A673 (cell line): ENCODE data around the gene ASTN2. TPM values are rescaled to one million over a fixed set of nuclear protein-coding genes. Genes with fewer than 3 reads are reported as not detected.

ENCODE experiments used
- BruUV-seq: library from RNA; stranded (reverse); fragments of 400-500 nt; replicated peaks from 2 replicates; lab custom pipeline; 2021; lab: Mats Ljungman, UMichigan
- CTCF ChIA-PET: fragments of 300-600 bp; sonication (Branson Sonifier 250); formaldehyde crosslinking; loops from one replicate; lab custom pipeline; 2022; ENCODE audit warnings: antibody characterized with exemption; lab: Charles Lee
- POLR2A ChIA-PET: fragments of 300-600 bp; sonication (Branson Sonifier 250); formaldehyde crosslinking; loops from one replicate; lab custom pipeline; 2022; ENCODE audit warnings: antibody characterized with exemption; ENCODE audit not compliant: low non-redundant PET; lab: Charles Lee
- DNase-seq: peaks from one replicate; pipeline ENCODE4 v3.0.0-alpha.2; 2015; ENCODE audit warnings: low spot score
- H3K27ac ChIP-seq: fragments of 200-600 bp; sonication (generic); 2 replicates; pipeline ENCODE4 v1.5.1; 2016; ENCODE audit warnings: mixed run types, low read depth, mild to moderate bottlenecking, mixed read lengths, antibody characterized with exemption, low read length; ENCODE audit not compliant: poor library complexity, severe bottlenecking
- H3K27me3 ChIP-seq: fragments of 200-600 bp; sonication (generic); replicated peaks from 2 replicates; pipeline ENCODE4 v1.6.1; 2017; ENCODE audit warnings: mixed run types, low read depth, mild to moderate bottlenecking, mixed read lengths, antibody characterized with exemption, low read length; ENCODE audit not compliant: insufficient read depth, poor library complexity
- H3K36me3 ChIP-seq: fragments of 200-600 bp; sonication (generic); 2 replicates; pipeline ENCODE4 v1.6.1; 2016; ENCODE audit warnings: mixed run types, mild to moderate bottlenecking, mixed read lengths, antibody characterized with exemption, low read length; ENCODE audit not compliant: insufficient read depth, poor library complexity, severe bottlenecking
- H3K4me1 ChIP-seq: fragments of 200-600 bp; sonication (generic); 2 replicates; pipeline ENCODE4 v1.6.1; 2017; ENCODE audit warnings: mixed run types, mild to moderate bottlenecking, mixed read lengths, antibody characterized with exemption, low read length; ENCODE audit not compliant: insufficient read depth, poor library complexity, severe bottlenecking
- H3K4me3 ChIP-seq: fragments of 200-600 bp; sonication (generic); 2 replicates; pipeline ENCODE4 v1.5.1; 2016; ENCODE audit warnings: low read depth, mixed run types, mild to moderate bottlenecking, mixed read lengths, low read length; ENCODE audit not compliant: poor library complexity, severe bottlenecking
- H3K9me3 ChIP-seq: fragments of 200-600 bp; sonication (generic); 2 replicates; pipeline ENCODE4 v1.6.1; 2016; ENCODE audit warnings: mixed run types, low read depth, mild to moderate bottlenecking, mixed read lengths, antibody characterized with exemption, low read length; ENCODE audit not compliant: poor library complexity, severe bottlenecking
- CTCF ChIP-seq: fragments of 300-800, 200-600 bp; sonication (generic); conservative IDR thresholded peaks from 2 replicates; pipeline ENCODE4 v1.5.1; 2017; ENCODE audit warnings: low read depth, mild to moderate bottlenecking, antibody characterized with exemption, low read length, moderate library complexity, mixed read lengths
- EZH2 ChIP-seq: fragments of 200-600 bp; sonication (generic); IDR thresholded peaks from 2 replicates; pipeline ENCODE4 v1.6.1; 2017; ENCODE audit warnings: borderline replicate concordance, low read depth, mild to moderate bottlenecking, mixed read lengths, antibody characterized with exemption, low read length; ENCODE audit not compliant: poor library complexity, severe bottlenecking
- intact Hi-C: fragments of 100-400 bp; cut with micrococcal nuclease; formaldehyde crosslinking; loops from one replicate; pipeline ENCODE4 v1.10.0; 2022; ENCODE audit not compliant: unreplicated experiment
- total RNA-seq: library from RNA; stranded (reverse); gene quantifications from 2 replicates; pipeline ENCODE4 v1.2.3, GENCODE V29; 2021

ASTN2 gene
- total RNA-seq, 1 experiment from 2014 or later, result 3.4 TPM

GRCh38 chr9:117250610-117251215, 164.1 kb downstream of the ASTN2 start:
- no peaks in the 10 kb centered on the region for H3K4me1 ChIP-seq
- no peaks in the 10 kb centered on the region for H3K9me3 ChIP-seq
- no peak for DNase-seq
- intact Hi-C loops, result no loop called here
- no peak overlapping the region for H3K27ac ChIP-seq
- H3K4me3 ChIP-seq, result no peak overlapping the region
- TF ChIP-seq CTCF (no peak), EZH2 (no peak)
- no peaks in the 10 kb centered on the region for H3K36me3 ChIP-seq
- peaks cover 4% of the 10 kb centered on the region for H3K27me3 ChIP-seq
- CTCF ChIA-PET, result no interaction called here
- POLR2A ChIA-PET, result no interaction called here
- no TSS peak for BruUV-seq

GRCh38 chr9:117249799-117250198, 165.1 kb downstream of the ASTN2 start:
- intact Hi-C loops, result no loop called here
- H3K4me3 ChIP-seq, result no peak overlapping the region
- H3K4me1 ChIP-seq, result no peaks in the 10 kb centered on the region

GRCh38 chr9:117247266-117247665, 167.6 kb downstream of the ASTN2 start:
- H3K27ac ChIP-seq, result no peak overlapping the region
- H3K4me1 ChIP-seq, result no peaks in the 10 kb centered on the region
- ChIA-PET CTCF (no interaction called here), POLR2A (no interaction called here)
- H3K9me3 ChIP-seq, result no peaks in the 10 kb centered on the region
- intact Hi-C loops, result no loop called here
- DNase-seq, result peak; percentile 34
- H3K4me3 ChIP-seq, result no peak overlapping the region
- TF ChIP-seq EZH2 (no peak), CTCF (peak; percentile 57)
- H3K36me3 ChIP-seq, result no peaks in the 10 kb centered on the region
- H3K27me3 ChIP-seq, result peaks cover 4% of the 10 kb centered on the region
- no TSS peak for BruUV-seq

More at GRCh38 chr9:117249799-117250198, 165.1 kb downstream of the ASTN2 start:
- no peaks in the 10 kb centered on the region for H3K9me3 ChIP-seq
- no peak for DNase-seq
- no TSS peak for BruUV-seq
- POLR2A ChIA-PET, result no interaction called here
- no peak overlapping the region for H3K27ac ChIP-seq
- CTCF ChIA-PET, result no interaction called here
- TF ChIP-seq EZH2 (no peak), CTCF (no peak)
- no peaks in the 10 kb centered on the region for H3K36me3 ChIP-seq
- peaks cover 4% of the 10 kb centered on the region for H3K27me3 ChIP-seq
